ENCODE data around the gene PTGS1.
A peak's percentile ranks its signal among the peaks of the same experiment; 100 is the strongest.
"Not testable (repeated sequence)": the region's sequence is repeated elsewhere in the genome, so short reads cannot be mapped to it uniquely, and the experiment has no call there.

The PTGS1 gene

DNA sequence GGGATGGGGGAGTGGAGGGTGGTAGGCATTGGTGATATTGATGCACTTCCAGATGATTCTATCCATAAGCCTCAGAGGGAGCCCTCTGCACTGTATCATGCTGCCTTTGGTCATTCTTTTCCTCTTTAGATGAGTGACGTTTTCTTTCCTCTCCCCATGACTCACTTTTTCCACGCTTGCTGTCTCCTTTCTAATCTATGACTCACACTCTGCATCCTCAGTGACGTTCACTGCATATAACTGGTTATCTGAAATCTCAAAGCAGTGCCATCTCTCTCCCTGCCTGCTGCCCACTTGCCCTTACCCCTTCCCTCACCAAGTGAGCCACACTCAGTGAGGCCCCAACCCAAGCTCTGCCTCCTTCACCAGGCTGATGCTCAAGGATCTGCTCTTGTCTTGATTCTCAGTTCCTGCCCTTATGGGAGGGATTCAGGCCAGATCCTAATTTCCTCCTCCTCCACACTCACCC is 31.6 kb downstream of the PTGS1 start:
- no peak for DNase-seq

DNA sequence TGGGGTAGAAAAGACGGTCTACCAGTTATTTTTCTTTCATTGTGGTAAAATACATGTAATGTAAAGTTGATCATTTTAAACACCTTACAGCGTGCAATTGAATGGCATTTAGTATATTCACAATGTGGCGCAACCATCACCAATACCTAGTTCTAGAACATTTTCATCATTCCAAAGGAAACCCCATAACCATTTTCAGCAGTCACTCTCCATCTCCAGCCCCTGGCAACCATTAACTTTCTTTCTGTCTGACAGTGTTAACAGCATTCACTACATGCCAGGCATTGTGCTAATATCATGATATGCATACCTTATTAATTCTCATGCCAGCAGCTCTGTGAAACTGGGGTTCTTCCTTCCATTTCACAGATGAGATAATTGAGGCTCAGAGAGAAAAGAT is 32.0 kb downstream of the PTGS1 start:
- DNase-seq = no peak

DNA sequence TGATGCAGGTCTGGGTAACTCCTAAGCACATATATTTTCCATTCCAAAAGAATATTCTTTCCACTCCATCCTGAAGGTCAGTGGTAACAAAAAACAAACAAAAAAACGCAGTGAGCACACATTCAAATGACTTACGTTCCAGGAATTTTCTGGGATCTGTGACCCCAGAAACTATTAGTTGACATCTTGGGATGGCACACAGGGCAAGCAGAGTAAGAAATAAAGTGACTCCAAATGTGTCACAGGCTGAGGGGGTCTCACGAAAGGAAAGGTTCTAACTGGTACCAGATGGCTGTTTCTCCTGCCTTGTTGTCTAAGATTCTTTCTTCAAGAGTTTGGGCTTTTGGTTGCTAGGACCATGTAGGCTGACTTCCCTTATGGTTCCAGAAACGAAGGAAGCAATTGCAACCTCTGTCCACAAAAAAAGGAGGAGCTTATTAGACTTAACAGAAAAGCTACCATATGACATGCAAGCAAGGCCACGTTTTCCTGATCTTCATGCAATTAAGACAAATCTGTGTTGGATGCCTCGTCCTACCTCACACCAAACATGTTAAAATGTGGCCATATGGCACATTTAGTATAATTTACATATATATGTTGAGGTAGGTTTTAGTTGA is 32.7 kb downstream of the PTGS1 start:
- no peak for DNase-seq

DNA sequence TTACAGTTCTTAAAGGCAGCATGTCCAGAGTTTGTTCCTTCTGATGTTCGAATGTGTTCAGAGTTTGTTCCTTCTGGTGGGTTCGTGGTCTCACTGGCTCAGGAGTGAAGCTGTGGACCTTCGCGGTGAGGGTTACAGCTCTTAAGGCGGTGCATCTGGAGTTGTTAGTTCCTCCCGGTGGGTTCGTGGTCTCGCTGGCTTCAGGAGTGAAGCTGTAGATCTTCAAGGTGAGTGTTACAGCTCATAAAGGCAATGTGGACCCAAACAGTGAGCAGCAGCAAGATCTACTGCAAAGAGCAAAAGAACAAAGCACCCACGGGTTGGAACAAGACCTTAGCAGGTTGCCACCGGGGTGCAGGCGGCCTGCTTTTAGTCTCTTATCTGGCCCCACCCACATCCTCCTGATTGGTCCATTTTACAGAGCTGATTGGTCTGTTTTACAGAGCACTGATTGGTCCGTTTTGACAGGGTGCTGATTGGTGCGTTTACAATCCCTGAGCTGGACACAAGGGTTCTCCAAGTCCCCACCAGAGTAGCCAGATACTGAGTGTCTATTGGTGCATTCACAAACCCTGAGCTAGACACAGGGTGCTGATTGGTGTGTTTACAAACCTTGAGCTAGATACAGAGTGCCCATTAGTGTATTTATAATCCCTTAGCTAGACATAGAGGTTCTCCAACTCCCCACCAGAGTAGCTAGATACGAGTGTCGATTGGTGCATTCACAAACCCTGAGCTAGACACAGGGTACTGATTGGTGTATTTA is 34.7 kb downstream of the PTGS1 start:
- peak; percentile 46 to 67 for DNase-seq

DNA sequence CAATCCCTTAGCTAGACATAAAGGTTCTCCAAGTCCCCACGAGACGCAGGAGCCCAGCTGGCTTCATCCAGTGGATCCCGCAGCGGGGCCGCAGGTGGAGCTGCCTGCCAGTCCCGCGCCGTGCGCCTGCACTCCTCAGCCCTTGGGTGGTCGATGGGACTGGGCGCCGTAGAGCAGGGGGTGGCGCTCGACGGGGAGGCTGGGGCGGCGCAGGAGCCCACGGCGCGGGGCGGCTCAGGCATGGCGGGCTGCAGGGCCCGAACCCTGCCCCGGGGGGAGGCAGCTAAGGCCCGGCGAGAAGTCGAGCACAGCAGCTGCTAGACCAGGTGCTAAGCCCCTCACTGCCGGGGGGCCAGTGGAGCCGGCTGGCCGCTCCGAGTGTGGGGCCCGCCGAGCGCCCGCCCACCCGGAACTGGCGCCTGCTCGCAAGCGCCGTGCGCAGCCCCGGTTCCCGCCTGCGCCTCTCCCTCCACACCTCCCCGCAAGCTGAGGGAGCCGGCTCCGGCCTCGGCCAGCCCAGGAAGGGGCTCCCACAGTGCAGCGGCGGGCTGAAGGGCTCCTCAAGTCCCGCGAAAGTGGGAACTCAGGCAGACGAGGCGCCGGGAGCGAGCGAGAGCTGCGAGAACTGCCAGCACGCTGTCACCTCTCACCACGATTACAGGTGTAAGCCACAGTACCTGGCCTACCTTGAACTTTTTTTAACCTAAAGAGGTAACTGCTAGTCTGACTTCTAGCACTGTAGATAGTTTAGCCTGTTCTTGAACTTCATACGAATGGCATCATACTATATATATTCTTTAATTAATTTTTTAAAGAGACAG is 35.5 kb downstream of the PTGS1 start:
- peak; percentile 68 to 79 for DNase-seq

DNA sequence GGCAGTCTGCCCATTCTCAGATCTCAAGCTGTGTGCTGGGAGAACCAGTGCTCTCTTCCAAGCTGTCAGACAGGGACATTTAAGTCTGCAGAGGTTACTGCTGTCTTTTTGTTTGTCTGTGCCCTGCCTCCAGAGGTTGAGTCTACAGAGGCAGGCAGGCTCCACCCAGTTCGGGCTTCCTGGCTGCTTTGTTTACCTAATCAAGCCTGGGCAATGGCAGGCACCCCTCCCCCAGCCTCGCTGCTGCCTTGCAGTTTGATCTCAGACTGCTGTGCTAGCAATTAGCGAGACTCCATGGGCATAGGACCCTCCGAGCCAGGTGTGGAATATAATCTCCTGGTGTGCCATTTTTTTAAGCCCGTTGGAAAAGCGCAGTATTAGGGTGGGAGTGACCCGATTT is 43.3 kb downstream of the PTGS1 start:
- DNase-seq = not testable (repeated sequence)

DNA sequence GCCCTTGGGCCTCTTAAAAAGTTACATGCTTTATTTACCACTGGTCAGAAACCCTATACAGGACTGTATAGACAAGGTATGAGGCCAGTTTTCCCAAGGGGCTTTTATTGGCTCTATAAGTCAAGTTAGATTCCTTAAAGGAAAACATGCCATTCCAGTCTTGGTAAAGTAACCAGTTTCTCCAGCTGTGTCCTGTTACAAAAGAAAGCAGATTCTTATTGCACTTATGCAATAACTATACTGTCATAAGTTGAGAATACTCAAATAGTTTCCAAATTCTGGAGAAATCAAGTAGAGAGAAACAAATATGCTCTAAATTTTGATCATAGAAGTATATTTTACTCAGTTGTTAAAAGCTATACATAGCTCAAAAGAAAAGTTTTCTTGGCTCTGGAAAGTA is 47.2 kb downstream of the PTGS1 start:
- no peak for DNase-seq

DNA sequence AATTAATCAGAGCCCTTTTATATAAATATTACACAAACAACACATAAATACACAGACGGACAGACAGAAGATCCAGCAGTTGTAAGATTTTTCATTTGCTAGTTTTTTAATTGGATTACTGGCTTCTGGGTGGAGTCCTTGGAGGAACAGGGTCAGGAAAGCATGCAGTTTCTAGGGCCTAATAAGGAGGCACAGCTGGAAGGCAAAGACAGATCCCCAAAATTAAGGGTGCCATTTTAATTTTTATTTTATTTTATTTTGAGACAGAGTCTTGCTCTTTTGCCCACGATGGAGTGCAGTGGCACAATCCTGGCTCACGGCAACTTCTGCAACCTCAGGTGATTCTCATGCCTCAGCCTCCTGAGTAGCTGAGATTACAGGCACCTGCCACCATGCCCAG is 49.5 kb downstream of the PTGS1 start:
- DNase-seq = no peak

DNA sequence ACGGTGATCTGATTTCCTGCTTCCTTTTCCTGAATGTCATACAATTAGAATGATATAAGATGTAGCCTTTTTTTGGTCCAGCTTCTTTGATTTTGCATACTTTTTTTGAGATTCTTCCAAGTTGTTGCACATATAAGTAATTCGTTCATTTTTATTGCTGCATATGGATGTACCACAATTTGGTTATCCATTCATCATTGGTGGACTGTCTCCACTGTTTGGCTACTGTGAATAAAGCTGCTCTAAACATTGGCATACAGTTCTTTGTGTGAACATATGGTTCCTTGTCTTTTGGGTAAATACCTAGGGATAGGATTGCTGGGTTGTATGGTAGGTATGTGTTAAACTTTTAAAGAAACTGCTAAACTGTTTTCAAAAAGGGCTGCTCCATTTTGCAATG is 54.3 kb downstream of the PTGS1 start:
- DNase-seq = no peak

DNA sequence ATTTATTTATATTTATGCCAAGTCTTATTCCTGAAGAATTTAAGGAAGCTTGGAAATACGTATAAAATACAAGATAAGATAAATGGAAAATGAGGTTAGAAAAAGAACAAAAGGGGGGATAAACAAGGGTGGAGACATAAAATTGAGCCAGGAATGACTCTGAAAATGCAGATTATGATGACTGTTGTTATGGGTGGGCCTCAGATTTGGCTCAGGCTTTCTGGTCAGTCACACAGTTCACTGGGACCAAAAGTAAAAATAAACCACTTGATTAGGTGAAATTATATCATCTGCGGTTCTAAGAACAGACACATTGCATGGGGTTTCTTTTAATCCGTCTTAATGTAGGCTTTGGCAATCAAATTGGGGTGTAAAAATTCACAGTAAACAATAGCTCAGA is 55.9 kb downstream of the PTGS1 start:
- no peak for DNase-seq

DNA sequence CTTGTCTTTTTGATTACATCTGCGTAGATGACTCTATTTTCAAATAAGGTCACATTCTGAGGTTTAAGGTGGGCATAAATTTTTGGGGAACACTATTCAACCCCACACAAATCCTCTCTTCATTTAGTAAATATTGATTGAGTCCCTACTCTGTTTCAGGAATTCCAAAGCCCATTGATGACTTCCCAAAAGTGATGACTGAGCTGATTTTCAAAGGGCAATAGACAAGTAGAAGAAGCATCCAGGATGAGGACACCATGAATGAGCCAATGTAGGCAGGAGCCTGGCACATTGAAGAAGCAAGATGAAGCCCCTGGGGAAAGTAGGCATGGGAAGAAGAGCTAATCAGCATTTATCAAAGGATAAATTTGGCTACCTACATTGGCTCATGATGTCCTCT is 71.7 kb downstream of the PTGS1 start:
- no peak for DNase-seq

DNA sequence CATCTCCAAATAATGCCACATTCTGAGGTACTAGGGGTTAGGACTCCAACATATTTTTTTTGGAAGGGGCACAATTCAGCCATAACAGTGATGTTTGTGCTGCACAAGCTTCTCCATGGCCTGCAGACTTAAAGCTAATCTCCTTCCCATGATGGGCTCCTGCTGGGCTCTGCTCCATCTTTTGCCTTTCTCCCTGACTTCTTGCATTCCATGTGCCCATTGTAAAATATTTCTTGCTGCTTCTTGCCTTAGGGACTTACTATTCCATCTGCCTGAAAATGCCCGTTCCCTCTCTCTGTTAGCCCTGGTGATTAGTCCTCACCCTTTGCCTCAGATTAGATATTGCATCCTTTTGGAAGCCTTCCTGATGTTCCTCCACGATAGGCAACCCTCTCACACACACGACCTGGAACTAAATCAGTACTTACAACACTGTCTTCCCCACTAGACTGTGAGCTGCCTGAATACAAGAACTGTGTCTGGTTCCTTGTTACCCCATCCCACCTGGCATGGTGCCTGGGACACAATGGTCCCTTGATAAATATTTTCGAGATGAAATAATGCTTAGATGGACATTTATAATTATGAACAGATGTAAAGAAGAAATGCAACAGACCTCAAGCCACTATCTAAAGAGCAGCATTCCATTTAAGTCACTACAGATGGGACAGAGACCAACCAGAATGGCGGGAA is 73.4 kb downstream of the PTGS1 start:
- DNase-seq = no peak
